ENCODE results near the gene CLIC4. TPM values are rescaled to one million over a fixed set of nuclear protein-coding genes. Genes with fewer than 3 reads are reported as not detected.

The CLIC4 gene
- total RNA-seq, 1 donor from 2014 or later: 358 TPM

DNA sequence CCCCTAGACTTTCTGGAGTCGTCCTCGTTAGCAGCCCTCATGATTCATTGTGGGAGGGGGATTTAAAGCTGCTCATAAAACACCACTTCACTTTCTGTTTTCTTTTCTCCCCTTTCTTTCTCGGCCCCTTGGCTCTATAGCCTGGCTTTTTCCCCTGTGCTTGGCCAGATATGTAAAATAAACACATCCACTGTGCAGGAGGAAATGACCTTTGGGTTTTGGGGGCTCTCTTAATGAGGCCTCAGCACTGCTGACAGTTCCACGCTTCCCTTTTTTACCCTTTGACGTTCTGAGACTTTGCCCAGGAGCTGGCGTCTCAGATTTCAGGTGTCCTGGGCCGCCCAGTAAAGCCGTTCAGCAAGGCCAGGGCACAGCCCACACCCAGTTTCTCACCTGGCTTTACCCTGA, 119.1 kb downstream of the CLIC4 start:
- no peak for ATAC-seq
- intact Hi-C loops (cut with micrococcal nuclease): no loop called here
- no peak for DNase-seq

DNA sequence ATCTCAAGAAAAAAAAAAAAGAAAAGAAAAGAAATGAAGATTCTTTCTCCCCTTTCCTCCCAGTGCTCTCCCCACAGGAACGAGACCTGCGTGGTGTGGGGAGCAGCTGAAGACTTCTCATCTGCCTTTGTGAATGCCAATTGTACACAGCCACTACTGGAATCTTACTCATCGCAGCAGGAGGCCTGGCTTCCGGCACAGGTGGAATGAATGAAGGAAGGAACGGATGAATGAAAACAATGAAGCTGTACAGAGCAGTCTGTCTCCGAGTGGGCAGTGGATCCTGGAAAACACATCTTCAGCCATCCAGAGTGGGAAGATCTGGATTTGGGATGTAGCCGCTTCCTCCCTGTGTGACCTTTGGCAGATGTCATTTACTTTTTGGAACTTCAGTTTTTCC, 119.9 kb downstream of the CLIC4 start:
- ATAC-seq (no peak), DNase-seq (no peak)
- intact Hi-C loops (cut with micrococcal nuclease): no loop called here

DNA sequence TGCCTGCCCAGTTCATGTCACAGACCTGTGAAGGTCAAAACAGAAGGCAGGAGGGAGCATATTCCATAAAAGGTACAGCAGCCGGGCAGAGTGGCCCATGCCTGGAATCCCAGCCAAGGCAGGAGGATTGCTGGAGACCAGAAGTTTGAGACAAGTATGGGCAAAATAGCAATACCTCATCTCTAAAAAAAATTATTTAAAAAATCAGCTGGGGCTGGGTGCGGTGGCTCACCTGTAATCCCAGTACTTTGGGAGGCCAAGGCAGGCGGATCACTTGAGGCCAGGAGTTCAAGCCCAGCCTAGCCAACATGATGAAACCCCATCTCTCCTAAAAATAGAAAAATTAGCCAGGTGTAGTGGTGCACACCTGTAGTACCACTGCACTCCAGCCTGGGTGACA, 120.3 kb downstream of the CLIC4 start:
- intact Hi-C loops (cut with micrococcal nuclease): no loop called here
- ATAC-seq: no peak

DNA sequence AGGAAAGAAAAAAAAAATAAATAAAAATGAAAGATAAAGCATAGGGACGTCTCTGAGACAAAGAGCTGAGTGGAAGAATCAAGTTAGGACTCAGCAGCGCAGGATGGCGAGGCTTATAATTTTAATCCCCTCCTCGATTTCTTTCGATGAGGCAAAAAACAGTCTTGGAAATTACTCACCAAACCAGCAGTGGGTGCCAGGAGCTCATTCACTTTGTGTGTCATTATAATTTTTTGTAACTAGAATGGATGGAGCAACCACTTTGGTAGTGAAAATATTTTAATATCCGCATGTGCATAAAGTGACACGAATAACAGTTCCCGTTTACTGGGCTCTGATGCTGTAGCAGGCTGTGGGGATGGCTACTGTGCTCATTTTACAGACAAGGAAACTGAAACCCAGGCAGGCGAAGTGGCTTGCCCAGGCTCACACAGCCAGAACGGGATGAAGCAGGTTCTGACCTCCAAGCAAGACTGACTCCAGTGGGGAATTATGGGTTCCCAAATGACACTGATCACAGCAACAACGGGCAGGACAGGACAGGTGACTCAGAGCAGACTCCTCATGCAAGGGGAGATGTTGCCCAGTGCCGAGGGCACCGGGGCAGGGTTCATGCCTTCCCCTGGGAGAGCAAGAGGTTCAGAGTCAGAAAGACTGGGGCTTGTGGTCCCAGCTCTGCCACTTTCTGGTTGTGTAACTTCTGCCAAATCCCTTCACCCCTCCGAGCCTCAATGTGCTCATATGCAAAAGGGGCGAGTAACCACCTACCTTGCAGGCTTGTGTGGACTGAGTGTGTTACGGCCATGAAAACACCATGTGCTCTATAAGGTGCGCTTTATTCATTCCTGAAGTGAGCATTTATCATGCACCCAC, 121.2 kb downstream of the CLIC4 start:
- ATAC-seq: no peak
- intact Hi-C loops (cut with micrococcal nuclease): no loop called here
- no peak for DNase-seq

More for the DNA sequence above, 120.3 kb downstream of the CLIC4 start:
- DNase-seq: no peak

DNA sequence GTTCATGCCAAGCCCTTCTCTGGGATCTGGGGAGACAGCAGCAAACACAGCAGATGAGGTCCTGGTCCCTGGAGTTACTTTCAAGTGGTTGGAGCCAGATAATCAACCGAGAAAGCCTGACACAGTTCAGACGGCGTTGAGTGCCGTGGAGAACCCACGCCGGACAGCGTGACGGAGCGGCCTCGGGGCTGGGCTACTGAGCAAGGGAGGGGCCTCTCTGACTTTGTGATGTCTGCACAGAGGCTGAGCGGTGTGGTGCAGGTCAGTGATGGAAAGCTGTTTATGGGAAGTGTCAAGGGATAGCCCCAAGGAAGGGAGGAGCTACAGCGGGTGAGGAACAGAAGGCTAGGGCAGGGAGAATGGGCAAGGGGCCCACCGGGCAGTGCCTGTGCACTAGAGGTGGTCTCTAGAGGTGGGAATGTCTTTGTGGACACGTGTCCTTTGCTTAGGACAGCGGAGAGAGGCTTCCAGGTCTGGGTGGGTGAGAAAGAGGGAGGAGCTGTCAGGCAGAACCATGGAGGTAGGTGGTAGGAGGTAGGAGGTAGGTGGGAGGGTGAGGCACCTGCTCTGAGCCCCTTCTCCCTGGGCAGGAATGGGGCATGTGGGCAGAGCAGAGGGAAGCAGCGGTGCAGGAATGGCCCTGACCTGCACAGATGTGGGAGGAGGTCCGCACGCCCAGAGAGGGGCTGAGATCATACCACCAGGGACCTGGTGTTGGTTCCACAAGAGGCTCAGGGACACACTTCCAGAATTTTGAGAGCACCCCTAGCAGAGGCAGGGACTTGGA, 122.0 kb downstream of the CLIC4 start:
- no peak for DNase-seq

DNA sequence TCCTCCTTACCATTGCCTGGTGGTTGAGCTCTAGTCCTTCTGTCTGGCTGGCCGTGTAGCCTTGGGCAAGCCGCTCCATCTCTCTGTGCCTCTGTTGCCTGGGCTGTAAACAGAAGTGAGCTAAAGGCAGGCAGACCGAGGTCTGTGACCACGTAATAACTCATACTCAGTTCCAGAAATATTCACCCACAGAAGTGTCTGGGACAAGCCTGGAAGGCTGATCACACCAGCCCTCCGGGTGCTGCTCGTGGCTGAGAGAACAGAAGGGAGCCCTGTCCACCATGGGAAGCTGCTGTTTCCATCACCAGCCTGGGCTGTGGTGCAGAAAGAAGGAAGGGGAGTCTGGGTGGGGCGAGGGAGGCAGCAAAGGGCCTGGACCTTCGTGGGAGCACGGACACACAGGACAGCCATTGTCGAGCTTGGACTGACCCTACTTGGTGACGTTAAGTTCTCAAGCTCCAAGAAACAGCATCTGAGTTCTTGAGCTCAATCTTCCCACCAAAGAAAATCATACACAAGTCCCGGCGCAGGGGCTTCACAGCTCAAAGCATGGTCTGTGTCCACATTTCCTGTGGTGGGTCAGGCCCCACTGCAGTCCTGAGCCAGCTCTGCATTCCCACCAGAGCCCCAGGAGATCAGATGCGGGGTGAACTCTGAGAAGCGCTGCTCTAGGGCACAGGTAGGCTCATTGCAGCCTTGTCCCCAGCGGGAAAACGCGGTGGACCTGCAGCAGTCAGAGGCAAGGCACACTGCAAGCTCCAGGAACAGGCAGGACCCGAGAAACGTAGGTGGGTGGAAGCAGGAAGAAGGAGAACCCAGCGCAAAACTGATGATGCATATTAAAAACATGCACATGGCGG, 123.0 kb downstream of the CLIC4 start:
- no peak for DNase-seq
- no peak for ATAC-seq
- intact Hi-C loops (cut with micrococcal nuclease): no loop called here

More for the DNA sequence above, 122.0 kb downstream of the CLIC4 start:
- no peak for ATAC-seq
- intact Hi-C loops (cut with micrococcal nuclease): no loop called here

DNA sequence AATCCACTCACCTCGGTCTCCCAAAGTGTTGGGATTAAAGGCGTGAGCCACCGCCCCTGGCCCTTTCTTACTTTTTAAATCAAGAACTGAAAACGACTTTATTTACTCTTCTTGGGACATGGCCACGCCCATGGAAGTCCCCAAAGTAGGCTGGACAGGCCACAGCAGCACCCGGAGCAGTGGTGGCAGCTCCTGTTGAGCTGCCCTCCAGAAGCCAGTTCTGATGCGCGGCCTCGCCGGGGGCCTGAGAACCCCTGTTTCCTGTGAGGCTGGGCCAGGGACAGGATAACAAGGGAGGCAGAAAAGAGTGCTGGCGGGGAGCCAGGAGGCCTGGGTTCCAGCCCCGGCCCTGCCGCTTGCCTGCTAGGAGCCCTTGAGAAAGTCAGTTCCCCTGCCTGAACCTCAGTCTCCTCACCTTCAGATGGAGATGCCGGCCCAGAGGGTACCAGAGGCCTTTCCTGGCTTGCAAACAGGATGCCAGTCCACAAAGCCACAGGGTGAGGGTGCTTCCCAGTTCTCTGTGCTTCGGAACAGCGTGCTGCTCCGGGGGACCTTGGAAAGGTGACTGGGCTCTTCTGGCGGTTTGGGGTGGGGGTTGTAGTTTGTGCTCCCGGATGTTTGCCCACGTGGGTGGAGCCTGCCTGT, 125.4 kb downstream of the CLIC4 start:
- DNase-seq (no peak), ATAC-seq (no peak)
- intact Hi-C loops (cut with micrococcal nuclease): no loop called here

DNA sequence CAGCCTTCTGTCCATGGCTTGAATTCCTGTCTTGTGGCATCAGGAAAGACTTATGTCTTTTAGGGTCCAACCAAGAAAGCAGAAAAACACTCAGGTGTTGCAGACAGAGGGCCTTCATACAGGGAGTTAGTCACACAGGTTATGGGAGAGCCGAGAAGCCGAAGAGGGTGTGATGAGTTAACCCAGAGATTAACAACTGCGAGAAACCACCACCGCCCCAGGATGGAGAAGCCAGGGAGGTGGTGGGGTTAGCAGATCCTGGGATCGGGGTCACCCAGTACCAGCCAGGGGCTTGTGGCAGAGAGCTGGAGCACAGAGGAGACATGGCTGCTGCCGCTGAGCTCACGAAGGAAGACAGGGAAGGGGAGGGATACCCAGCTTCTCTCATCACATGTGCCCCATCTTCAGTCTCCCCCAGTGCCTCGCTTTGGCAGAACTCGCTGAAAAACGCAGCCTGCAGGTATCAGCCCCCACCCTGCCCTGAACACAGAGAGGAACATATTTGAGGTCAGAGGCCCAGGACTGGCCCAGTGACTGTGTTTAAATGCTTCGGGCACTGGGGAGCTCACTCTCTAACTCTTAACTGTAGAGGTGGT, 126.2 kb downstream of the CLIC4 start:
- DNase-seq (no peak), ATAC-seq (no peak)
- intact Hi-C loops (cut with micrococcal nuclease): no loop called here

DNA sequence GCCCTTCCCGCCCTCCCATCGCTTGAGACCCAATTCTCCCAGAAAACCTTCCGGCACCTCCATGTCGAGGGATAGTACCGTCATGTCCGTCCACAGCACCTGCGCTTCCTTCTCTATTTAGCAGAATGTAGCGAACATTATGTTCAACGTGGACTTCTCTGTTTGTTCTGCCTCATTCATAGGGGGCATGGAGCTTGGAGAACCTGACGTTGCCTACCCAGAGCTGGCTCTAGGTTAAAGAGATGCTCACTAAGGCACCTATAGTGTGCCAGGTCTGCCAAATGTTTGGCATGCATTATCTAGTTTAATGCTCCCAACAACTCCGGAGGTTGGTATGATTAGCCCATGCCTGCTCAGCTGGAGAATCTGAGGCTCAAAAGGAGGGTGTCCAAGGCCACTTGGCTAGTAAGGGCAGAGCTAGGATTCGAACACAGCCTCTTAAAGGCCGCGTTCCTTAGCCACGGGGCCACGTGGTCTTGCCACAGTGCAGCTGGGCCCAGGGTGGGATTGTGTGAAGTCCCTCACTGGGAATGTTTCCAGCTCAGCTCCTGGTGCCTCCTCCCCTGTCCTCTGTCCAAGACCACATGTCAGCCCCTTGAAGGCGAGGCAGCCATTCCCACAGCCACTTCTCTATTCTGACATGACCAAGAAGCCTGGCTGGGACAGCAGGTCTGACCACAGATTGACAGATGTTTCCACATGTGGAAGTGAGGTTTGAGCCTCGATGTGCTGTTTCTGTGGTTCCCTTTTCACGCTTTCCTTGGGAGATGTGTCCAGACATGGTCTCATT, 127.0 kb downstream of the CLIC4 start:
- intact Hi-C loops (cut with micrococcal nuclease): no loop called here
- ATAC-seq (peak; percentile 52), DNase-seq (peak; percentile 43)

DNA sequence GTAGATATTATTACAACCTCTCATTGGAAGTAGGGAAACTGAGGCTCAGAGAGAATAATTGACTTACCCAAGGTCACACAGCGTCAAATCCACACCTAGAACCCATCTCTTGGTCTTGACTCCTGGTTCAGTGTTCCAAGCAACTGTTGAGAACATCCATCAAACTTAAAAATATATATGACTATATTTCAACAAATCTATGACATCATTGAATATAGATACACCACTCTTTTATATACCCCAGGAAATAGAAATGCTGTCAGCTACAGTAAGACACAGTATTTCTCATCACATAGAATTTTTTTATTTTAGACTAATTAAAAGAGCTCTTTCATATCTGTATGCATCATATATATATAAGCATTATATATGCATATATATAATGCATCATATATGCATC, 127.9 kb downstream of the CLIC4 start:
- DNase-seq (no peak), ATAC-seq (no peak)
- intact Hi-C loops (cut with micrococcal nuclease): no loop called here

DNA sequence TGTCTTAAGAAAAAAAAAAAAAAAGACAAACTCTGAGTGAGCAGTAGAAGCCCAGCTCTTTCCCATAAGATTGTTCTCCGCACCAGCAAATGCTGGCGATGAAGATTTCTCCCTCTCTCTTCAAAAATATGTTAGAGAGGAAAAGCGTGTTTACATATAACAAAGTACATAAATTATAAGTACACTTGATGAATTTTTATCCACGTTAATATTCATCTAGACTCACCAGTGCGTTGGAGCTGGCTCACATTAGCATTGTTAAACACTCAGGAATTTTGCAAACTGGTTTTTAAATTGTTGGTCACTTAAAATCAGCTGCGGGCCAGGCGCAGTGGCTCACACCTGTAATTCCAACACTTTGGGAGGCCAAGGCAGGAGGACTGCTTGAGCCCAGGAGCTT, 128.8 kb downstream of the CLIC4 start:
- intact Hi-C loops (cut with micrococcal nuclease): no loop called here
- DNase-seq: no peak
- ATAC-seq: no peak

DNA sequence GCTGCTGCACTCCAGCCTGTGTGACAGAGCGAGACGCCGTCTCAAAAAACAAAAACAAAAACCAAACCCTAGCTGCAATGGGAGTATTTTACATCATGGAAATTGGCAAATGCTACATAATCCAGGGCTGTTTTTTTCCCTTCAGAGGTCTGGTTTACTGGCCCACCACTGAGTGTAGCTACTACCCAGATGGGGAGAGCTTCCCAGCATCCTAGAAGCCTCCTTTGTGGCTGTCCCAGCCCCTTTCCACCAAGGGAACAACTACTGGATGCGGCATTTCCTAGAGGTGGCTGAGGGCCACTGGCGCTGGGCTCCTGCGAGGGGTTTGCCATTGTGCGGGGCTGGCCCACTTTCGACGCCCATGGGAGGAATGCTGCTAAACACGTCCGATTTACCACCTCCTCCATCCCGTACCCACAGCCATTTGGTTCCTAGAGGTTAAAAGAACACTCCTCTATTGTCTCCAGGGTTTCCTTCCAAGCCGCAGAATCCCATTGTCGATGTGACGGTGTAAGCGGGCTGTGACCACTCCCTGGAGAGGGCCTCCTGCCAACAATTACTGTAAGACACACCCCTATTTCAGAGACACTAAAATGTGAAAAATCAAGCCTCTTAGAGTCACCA, 129.5 kb downstream of the CLIC4 start:
- intact Hi-C loops (cut with micrococcal nuclease): no loop called here
- ATAC-seq (no peak), DNase-seq (no peak)

DNA sequence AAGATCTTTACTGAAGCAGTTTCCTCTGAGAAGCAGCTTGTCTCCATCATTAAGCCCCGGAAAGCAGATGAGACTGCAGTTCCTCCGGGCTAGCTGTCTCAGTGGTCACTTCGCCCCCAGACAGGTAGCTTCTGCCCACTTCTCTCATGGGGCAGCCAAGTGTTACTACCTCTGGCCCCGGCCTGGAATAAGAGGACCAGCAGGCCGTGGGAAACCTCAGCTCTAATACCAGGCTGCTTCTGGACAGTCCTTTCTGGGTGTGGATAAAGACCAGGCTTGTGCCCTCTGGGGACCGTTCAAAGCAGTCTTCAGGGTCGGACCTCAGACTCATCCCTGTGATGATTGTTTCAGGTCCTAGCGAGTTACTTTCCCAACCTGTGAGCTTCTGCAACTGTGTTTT, 130.0 kb downstream of the CLIC4 start:
- ATAC-seq (no peak), DNase-seq (no peak)
- intact Hi-C loops (cut with micrococcal nuclease): no loop called here

DNA sequence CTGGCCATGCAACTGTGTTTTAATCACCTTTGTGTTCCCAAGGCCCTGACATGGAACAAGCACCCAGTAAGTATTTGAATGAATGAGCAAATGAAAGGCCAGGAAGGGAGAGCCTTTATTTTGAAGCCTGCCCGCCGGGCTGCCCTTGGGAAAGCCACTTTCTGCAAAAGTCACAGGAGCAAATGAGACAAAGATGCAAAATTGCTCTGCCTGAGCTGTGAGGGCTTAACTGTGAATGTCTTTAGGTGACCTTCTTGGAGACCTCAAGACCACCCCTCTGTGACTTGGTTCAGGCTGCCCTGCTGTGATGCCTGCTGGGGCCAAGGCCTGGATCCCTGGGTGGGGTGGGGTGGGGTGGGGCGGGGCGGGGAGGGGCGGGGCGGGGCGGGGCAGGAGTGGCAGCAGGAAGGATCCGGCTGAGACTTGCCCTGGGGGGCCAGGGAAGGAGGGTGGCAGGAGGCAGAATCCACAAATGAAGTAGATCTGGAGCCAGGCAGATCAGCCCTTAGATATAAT, 130.8 kb downstream of the CLIC4 start:
- intact Hi-C loops (cut with micrococcal nuclease): no loop called here
- no peak for ATAC-seq

DNA sequence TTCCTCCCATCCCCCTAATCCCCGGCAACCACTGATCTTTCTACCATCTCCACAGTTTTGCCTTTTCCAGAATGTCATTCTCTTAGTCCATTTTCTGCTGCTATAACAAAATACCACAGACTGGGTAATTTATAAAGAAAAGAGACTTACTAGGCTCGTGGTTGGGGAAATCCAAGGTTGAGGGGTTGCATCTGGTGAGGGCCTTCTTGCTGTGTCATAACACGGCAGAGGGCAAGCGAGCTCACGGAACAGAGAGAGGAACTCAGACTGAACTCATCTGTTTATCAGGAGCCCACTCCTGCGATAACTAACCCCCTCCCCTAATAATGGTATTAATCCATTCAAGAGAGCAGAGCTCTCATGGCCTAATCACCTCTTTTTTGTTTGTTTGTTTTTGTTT, 132.8 kb downstream of the CLIC4 start:
- ATAC-seq (no peak), DNase-seq (no peak)
- intact Hi-C loops (cut with micrococcal nuclease): no loop called here

More for the DNA sequence above, 130.8 kb downstream of the CLIC4 start:
- no peak for DNase-seq

DNA sequence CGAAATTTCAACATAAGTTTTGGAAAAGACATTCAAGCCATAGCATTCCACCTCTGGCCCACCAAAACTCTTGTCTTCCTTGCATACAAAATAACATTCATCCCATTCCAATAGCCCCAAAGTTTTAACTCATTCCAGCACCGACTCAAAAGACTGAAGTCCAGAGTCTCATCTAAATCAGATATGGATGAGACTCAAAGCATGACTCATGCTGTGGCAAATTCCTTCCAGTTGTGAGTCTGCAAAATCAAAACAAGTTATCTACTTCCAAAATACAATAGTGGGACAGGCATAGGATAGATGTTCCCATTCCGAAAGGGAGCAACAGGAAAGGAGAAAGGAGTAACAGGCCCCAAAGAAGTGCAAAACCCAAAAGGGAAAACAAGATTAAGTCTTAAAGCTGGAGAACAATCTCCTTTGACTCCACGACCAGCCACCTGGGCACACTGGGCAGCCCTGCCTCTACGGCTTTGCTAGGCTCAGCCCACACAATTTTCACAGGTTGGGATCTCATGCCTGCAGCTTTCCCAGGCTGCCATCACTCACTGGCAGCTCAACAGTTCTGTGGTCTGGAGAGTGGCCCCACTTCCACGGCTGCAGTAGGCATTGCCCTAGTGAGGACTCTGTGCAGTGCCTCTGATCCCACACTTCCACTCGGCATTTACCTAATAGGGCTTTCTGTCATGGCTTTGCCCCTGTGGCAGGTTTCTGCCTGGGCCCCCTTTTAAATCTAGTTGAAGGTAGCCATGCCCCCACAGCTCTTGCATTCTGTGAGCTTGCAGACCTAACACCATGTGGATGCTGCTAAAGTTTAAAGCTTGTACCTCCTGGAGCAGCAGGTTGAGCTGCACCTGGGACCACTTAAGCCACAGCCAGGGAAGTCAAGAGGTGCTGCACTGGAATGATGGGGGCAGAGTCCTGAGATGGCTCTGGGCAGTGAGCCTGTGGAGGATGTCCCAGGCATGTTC, 133.8 kb downstream of the CLIC4 start:
- DNase-seq: no peak
- intact Hi-C loops (cut with micrococcal nuclease): no loop called here
- ATAC-seq: no peak
